IMR-90 (cell line): ENCODE results near the gene ERCC6. TPM values are rescaled to one million over a fixed set of nuclear protein-coding genes. Genes with fewer than 3 reads are reported as not detected.

Experiments used
- ATAC-seq: fragments of 200-7000 bp; cut with Tn5 transposase; 2 replicates; pipeline ENCODE4 v1.9.1; 2020; ENCODE audit warnings: low read depth, mild to moderate bottlenecking, moderate library complexity
- BruUV-seq: library from RNA; stranded (reverse); fragments of 400-500 nt; replicated peaks from 2 replicates; lab custom pipeline; 2021; lab: Mats Ljungman, UMichigan
- CTCF ChIA-PET: fragments of 300-600 bp; formaldehyde crosslinking; extraction: SDS; loops from one replicate; lab custom pipeline; 2021; ENCODE audit warnings: antibody characterized with exemption; lab: Yijun Ruan, JAX
- POLR2A ChIA-PET: fragments of 300-600 bp; sonication (Branson Sonifier 250); formaldehyde crosslinking; loops from one replicate; lab custom pipeline; 2022; ENCODE audit warnings: antibody characterized with exemption; ENCODE audit not compliant: unreplicated experiment; lab: Charles Lee
- DNase-seq: peaks from one replicate; pipeline ENCODE4 v3.0.0; 2013
- H2AFZ ChIP-seq: replicated peaks from 2 replicates; pipeline ENCODE3; 2013; ENCODE audit warnings: low read length, mild to moderate bottlenecking; ENCODE audit not compliant: poor library complexity
- H2AK5ac ChIP-seq: 2 replicates; pipeline ENCODE4 v1.6.1; 2013; ENCODE audit warnings: low read depth, low read length, inconsistent platforms
- H2AK9ac ChIP-seq: replicated peaks from 2 replicates; pipeline ENCODE3; 2013; ENCODE audit warnings: mild to moderate bottlenecking, low read depth, low read length, moderate library complexity; ENCODE audit not compliant: poor library complexity
- H2BK120ac ChIP-seq: 2 replicates; pipeline ENCODE4 v1.6.1; 2013; ENCODE audit warnings: low read depth, low read length, inconsistent platforms
- H2BK15ac ChIP-seq: 3 replicates; pipeline ENCODE4 v1.6.1; 2013; ENCODE audit warnings: low read depth, low read length, inconsistent platforms
- H2BK20ac ChIP-seq: 2 replicates; pipeline ENCODE4 v1.6.1; 2013; ENCODE audit warnings: low read depth, mild to moderate bottlenecking, inconsistent platforms, low read length, moderate library complexity
- H2BK5ac ChIP-seq: 2 replicates; pipeline ENCODE4 v1.6.1; 2013; ENCODE audit warnings: mild to moderate bottlenecking, low read depth, low read length, inconsistent platforms; ENCODE audit not compliant: poor library complexity, severe bottlenecking
- H3K14ac ChIP-seq: replicated peaks from 2 replicates; pipeline ENCODE4 v1.6.1; 2013; ENCODE audit warnings: low read depth, low read length, inconsistent platforms
- H3K18ac ChIP-seq: 2 replicates; pipeline ENCODE4 v1.6.1; 2013; ENCODE audit warnings: low read depth, low read length, control low read depth
- H3K23ac ChIP-seq: 2 replicates; pipeline ENCODE4 v1.6.1; 2013; ENCODE audit warnings: low read depth, low read length, inconsistent platforms
- H3K27ac ChIP-seq: 2 replicates; pipeline ENCODE4 v1.5.1; 2013; ENCODE audit warnings: mild to moderate bottlenecking, control low read depth, low read length; ENCODE audit not compliant: insufficient read depth
- H3K27me3 ChIP-seq: 2 replicates; pipeline ENCODE4 v1.6.1; 2013; ENCODE audit warnings: low read length; ENCODE audit not compliant: control insufficient read depth, insufficient read depth
- H3K36me3 ChIP-seq: 2 replicates; pipeline ENCODE4 v1.6.1; 2013; ENCODE audit warnings: low read length, mixed read lengths; ENCODE audit not compliant: control insufficient read depth, insufficient read depth
- H3K4ac ChIP-seq: 2 replicates; pipeline ENCODE4 v1.6.1; 2013; ENCODE audit warnings: low read depth, low read length, inconsistent platforms
- H3K4me1 ChIP-seq: 2 replicates; pipeline ENCODE4 v1.6.1; 2013; ENCODE audit warnings: low read length, mixed read lengths; ENCODE audit not compliant: control insufficient read depth, insufficient read depth
- H3K4me2 ChIP-seq: 2 replicates; pipeline ENCODE4 v1.6.1; 2013; ENCODE audit warnings: low read depth, mild to moderate bottlenecking, control low read depth, low read length, moderate library complexity
- H3K4me3 ChIP-seq: 2 replicates; pipeline ENCODE4 v1.5.1; 2013; ENCODE audit warnings: low read depth, mild to moderate bottlenecking, control low read depth, low read length, moderate library complexity; ENCODE audit not compliant: insufficient read depth
- H3K56ac ChIP-seq: 2 replicates; pipeline ENCODE4 v1.6.1; 2013; ENCODE audit warnings: low read length, inconsistent platforms; ENCODE audit not compliant: insufficient read depth; ENCODE audit errors: extremely low read depth
- H3K79me1 ChIP-seq, 2 experiments: 2 replicates each; pipeline ENCODE4 v1.6.1; 2013; ENCODE audit warnings: low read length in 2 of 2, inconsistent platforms in 1 of 2, low read depth in 1 of 2
- H3K9ac ChIP-seq: 2 replicates; pipeline ENCODE4 v1.6.1; 2013; ENCODE audit warnings: low read depth, low read length, control low read depth
- H3K9me1 ChIP-seq: 2 replicates; pipeline ENCODE4 v1.6.1; 2013; ENCODE audit warnings: low read length, inconsistent platforms; ENCODE audit not compliant: insufficient read depth
- H3K9me3 ChIP-seq: 2 replicates; pipeline ENCODE4 v1.6.1; 2013; ENCODE audit warnings: low read length; ENCODE audit not compliant: control insufficient read depth, insufficient read depth
- H4K20me1 ChIP-seq: 2 replicates; pipeline ENCODE4 v1.6.1; 2013; ENCODE audit warnings: low read length, inconsistent platforms; ENCODE audit not compliant: insufficient read depth
- H4K5ac ChIP-seq: 2 replicates; pipeline ENCODE4 v1.6.1; 2013; ENCODE audit warnings: mild to moderate bottlenecking, low read depth, low read length, control low read depth
- H4K8ac ChIP-seq, 2 experiments: 2 replicates each; pipeline ENCODE4 v1.6.1; 2013; ENCODE audit warnings: low read depth in 2 of 2, low read length in 2 of 2, control low read depth in 1 of 2, inconsistent platforms in 1 of 2
- H4K91ac ChIP-seq: 2 replicates; pipeline ENCODE4 v1.6.1; 2013; ENCODE audit warnings: low read depth, low read length, inconsistent platforms; ENCODE audit not compliant: insufficient read depth
- CEBPB ChIP-seq: IDR thresholded peaks from 2 replicates; pipeline ENCODE4 v1.6.1; 2012; ENCODE audit warnings: low read depth, low read length, improper control_type of control experiment
- MAFK ChIP-seq: IDR thresholded peaks from 2 replicates; pipeline ENCODE4 v1.6.1; 2012; ENCODE audit warnings: low read depth, low read length, improper control_type of control experiment
- MXI1 ChIP-seq: IDR thresholded peaks from 2 replicates; pipeline ENCODE4 v1.6.1; 2012; ENCODE audit warnings: low read depth, mild to moderate bottlenecking, low read length, moderate library complexity, borderline replicate concordance
- NFE2L2 ChIP-seq: fragments of 150-350 bp; IDR thresholded peaks from 2 replicates; pipeline ENCODE4 v1.6.1; 2016; ENCODE audit warnings: low read depth, mild to moderate bottlenecking, low read length
- SMC3 ChIP-seq: fragments of 150-350 bp; IDR thresholded peaks from 2 replicates; pipeline ENCODE4 v1.6.1; 2016; ENCODE audit warnings: low read depth, mild to moderate bottlenecking, antibody characterized with exemption, low read length, moderate library complexity
- WGBS, 2 experiments: methylation state at CpG; one replicate each; pipeline versions ENCODE4 v1.1.5 to v1.1.7; 2013; ENCODE audit warnings: missing lambda C conversion rate in 2 of 2; ENCODE audit not compliant: insufficient read length in 1 of 2; ENCODE audit errors: extremely low coverage in 2 of 2; 5-methylcytosine and 5-hydroxymethylcytosine counted together
- dilution Hi-C: fragments of 300-500 bp; cut with HindIII; formaldehyde crosslinking; loops from one replicate; pipeline ENCODE4 v1.14.3; 2018; ENCODE audit warnings: low sequenced_read_pairs; ENCODE audit not compliant: unreplicated experiment
- in situ Hi-C: fragments of 300-500 bp; cut with MboI; formaldehyde crosslinking; loops from 3 replicates; pipeline ENCODE4 v1.14.3; 2019; ENCODE audit warnings: low sequenced_read_pairs, inconsistent platforms, mixed read lengths
- intact Hi-C: fragments of 100-400 bp; cut with micrococcal nuclease; formaldehyde crosslinking; loops from 2 replicates; pipeline ENCODE4 v1.10.0; 2022
- polyA plus RNA-seq, 3 experiments: library from polyadenylated mRNA; depleted of rRNA; stranded (reverse); fragments of >200 nt; gene quantifications; 2 replicates each; pipeline ENCODE4 v1.2.3, GENCODE V29; 2012; ENCODE audit warnings: low replicate concordance in 1 of 3
- total RNA-seq: library from RNA; depleted of rRNA; stranded (reverse); fragments of >200 nt; gene quantifications from 2 replicates; pipeline ENCODE4 v1.2.3, GENCODE V29; 2012

ERCC6 gene
- total and polyA plus RNA-seq, 2 of the 4 experiments (the other 2 are of a cell fraction): 7.3 to 14.9 TPM

- H3K18ac ChIP-seq: no peak overlapping the region
- POLR2A ChIA-PET: no interaction called here
- peak overlapping the region; percentile 75 for H2AK9ac ChIP-seq
- CTCF ChIA-PET: no interaction called here
- peak overlapping the region; percentile 11; the same call in 1 of the 2 replicates for H3K14ac ChIP-seq
- H3K36me3 ChIP-seq: peaks cover 12% of the 10 kb centered on the region
- H3K4me2 ChIP-seq: no peak overlapping the region
- H3K4me3 ChIP-seq: no peak overlapping the region
- peaks cover 11% of the 10 kb centered on the region for H3K4me1 ChIP-seq
- peaks cover 17% of the 10 kb centered on the region for H3K9me1 ChIP-seq
- peak overlapping the region; percentile 28; the same call in 1 of the 2 replicates for H3K4ac ChIP-seq
- dilution Hi-C loops (no loop called here), intact Hi-C loops (no loop called here), in situ Hi-C loops (no loop called here)
- no peaks in the 10 kb centered on the region for H3K9me3 ChIP-seq
- H2BK20ac ChIP-seq: peak overlapping the region; percentile 12; the same call in 1 of the 2 replicates
- H2BK120ac ChIP-seq: no peak overlapping the region; the same call in 1 of the 2 replicates
- H3K27me3 ChIP-seq: no peaks in the 10 kb centered on the region
- peak overlapping the region; percentile 36 for H3K23ac ChIP-seq
- no peaks in the 10 kb centered on the region; the same call in 1 of the 2 replicates for H4K20me1 ChIP-seq
- H4K8ac ChIP-seq: peak overlapping the region in 1 of 2 experiments; percentile 41; a peak in 2 of 4 replicates
- BruUV-seq: no TSS peak
- WGBS, 2 experiments: 96% methylated on average over 4 of the region's 9 CpGs; no CpG with 5 or more reads in 1 of the 2 experiments
- DNase-seq: peak; percentile 78
- H3K9ac ChIP-seq: no peak overlapping the region; the same call in 1 of the 2 replicates
- peak overlapping the region; percentile 66 for H2AK5ac ChIP-seq
- H3K79me1 ChIP-seq: peaks cover 16 to 44% of the 10 kb centered on the region in 2 experiments
- H2AFZ ChIP-seq: peak overlapping the region; percentile 76
- TF ChIP-seq MXI1 (no peak), SMC3 (no peak), NFE2L2 (no peak), MAFK (no peak), CEBPB (no peak)
- no peak overlapping the region for H4K91ac ChIP-seq
- ATAC-seq: peak; percentile 10; the same call in 1 of the 2 replicates
- no peak overlapping the region for H3K56ac ChIP-seq
- no peak overlapping the region for H4K5ac ChIP-seq
- H2BK5ac ChIP-seq: peak overlapping the region; percentile 14
- peak overlapping the region; percentile 59; the same call in 1 of the 3 replicates for H2BK15ac ChIP-seq
- 0 out of 2 replicates have a peak overlapping the region, but pooled peaks have one; percentile 12 for H3K27ac ChIP-seq
These were observed 4.1 kb downstream of the ERCC6 start for GRCh38 chr10:49534670-49535381.
